Measurements from ENCODE around the gene XIRP2.

GRCh38 chr2:167144179-167144898 lies 256.1 kb downstream of the XIRP2 start:
- TF ChIP-seq MAX (IDR thresholded peaks at IDR 0.05) (no peak), SP1 (IDR thresholded peaks at IDR 0.05) (no peak), REST (IDR thresholded peaks at IDR 0.05) (no peak), CTCF (IDR thresholded peaks at IDR 0.05; ENCODE audit: low read depth, low read length, missing input control) (no peak)

Data from liver (tissue), 3 donors.